ENCODE data around the gene COL28A1. TPM values are rescaled to one million over a fixed set of nuclear protein-coding genes. Genes with fewer than 3 reads are reported as not detected.

Gene COL28A1
- total RNA-seq, result under 0.01 TPM in 1 of 2 replicates, not detected in the other

GRCh38 chr7:7535691-7536090, at the start of gene COL28A1:
Gene COL28A1, minus strand, starts transcription at chr7:7535873. Its CDS starts 2,998 bp downstream, at chr7:7532875.

GRCh38 chr7:7566651-7567611, 31.3 kb upstream of the COL28A1 start, which contains the start of gene MIOS:
Gene MIOS, plus strand, starts transcription at chr7:7566884. Its CDS starts 5,592 bp downstream, at chr7:7572476.

Other genes starting within 250 kb of the COL28A1 start
- gene MIOS, start 31.0 kb upstream of the COL28A1 start, total RNA-seq, result 15.2 and 23.7 TPM in 2 replicates
- gene UMAD1, start 104.9 kb upstream of the COL28A1 start, total RNA-seq, result 4.7 and 6.2 TPM in 2 replicates
- 11.9 and 22.0 TPM in 2 replicates for gene RPA3, start 182.7 kb upstream of the COL28A1 start, total RNA-seq